Lung (tissue), 12 donors: ENCODE results near the gene PRTFDC1. TPM values are rescaled to one million over a fixed set of nuclear protein-coding genes. Genes with fewer than 3 reads are reported as not detected.
"Not testable (repeated sequence)": the region's sequence is repeated elsewhere in the genome, so short reads cannot be mapped to it uniquely, and the experiment has no call there.

Source experiments
- ATAC-seq: fragments of 200-7000 bp; cut with Tn5 transposase; one replicate; pipeline ENCODE4 v1.9.1; 2020; ENCODE audit warnings: moderate number of reproducible peaks; ENCODE audit not compliant: insufficient read depth, low FRiP score
- DNase-seq, 3 donors: peaks; one replicate each; pipeline ENCODE4 v3.0.0-alpha.2; 2013 to 2017
- H3K27ac ChIP-seq, 2 donors: one replicate each; pipeline ENCODE4 v1.5.1; 2013; ENCODE audit warnings: mild to moderate bottlenecking in 2 of 2, moderate library complexity in 2 of 2, control low read depth in 1 of 2, inconsistent platforms in 1 of 2, low read depth in 1 of 2, low read length in 1 of 2
- H3K27me3 ChIP-seq, 3 donors: one replicate each; pipeline ENCODE4 v1.5.1; 2013; ENCODE audit warnings: low read length in 2 of 3; ENCODE audit not compliant: control insufficient read depth in 3 of 3, insufficient read depth in 3 of 3
- H3K36me3 ChIP-seq, 4 donors: one replicate each; pipeline ENCODE4 v1.5.1; 2013; ENCODE audit warnings: low read length in 4 of 4, mild to moderate bottlenecking in 1 of 4, moderate library complexity in 1 of 4; ENCODE audit not compliant: control insufficient read depth in 4 of 4, insufficient read depth in 4 of 4
- H3K4me1 ChIP-seq, 5 donors: one replicate each; pipeline ENCODE4 v1.5.1; 2013; ENCODE audit warnings: low read length in 5 of 5, mild to moderate bottlenecking in 2 of 5, moderate library complexity in 1 of 5; ENCODE audit not compliant: control insufficient read depth in 5 of 5, insufficient read depth in 5 of 5
- H3K4me3 ChIP-seq: one replicate; pipeline ENCODE4 v1.5.1; 2013; ENCODE audit warnings: mild to moderate bottlenecking, control low read depth, moderate library complexity
- H3K9ac ChIP-seq, 2 donors: one replicate each; pipeline ENCODE4 v1.5.1; 2013; ENCODE audit warnings: low read length in 2 of 2, control low read depth in 1 of 2; ENCODE audit not compliant: insufficient read depth in 1 of 2
- H3K9me3 ChIP-seq, 4 donors: one replicate each; pipeline ENCODE4 v1.5.1; 2013; ENCODE audit warnings: low read length in 3 of 4, mild to moderate bottlenecking in 1 of 4, moderate library complexity in 1 of 4; ENCODE audit not compliant: control insufficient read depth in 4 of 4, insufficient read depth in 3 of 4
- WGBS, 2 donors: extraction: QIAGEN DNeasy Blood & Tissue Kit; methylation state at CpG; one replicate each; pipeline ENCODE4 v1.1.7; 2013; 5-methylcytosine and 5-hydroxymethylcytosine counted together
- polyA plus RNA-seq, 2 donors: library from polyadenylated mRNA; stranded (reverse); fragments of 200-250 nt; gene quantifications; one replicate each; pipeline ENCODE4 v1.2.1, GENCODE V29; 2013
- total RNA-seq, 2 donors: library from RNA; depleted of rRNA in 1 of 2; stranded (reverse); fragments of >200 nt in 1 of 2; gene quantifications; one replicate each; pipeline ENCODE4 v1.2.1, GENCODE V29; 2014 to 2021
- TF ChIP-seq, protein P1 (sequence below): IDR thresholded peaks from 2 replicates; pipeline ENCODE4 v1.5.1; 2012; ENCODE audit warnings: mild to moderate bottlenecking; ENCODE audit errors: control extremely low read depth, extremely low read depth
- donor health status: control.
- donor health status: control.
- donor health status: Bipolar disorder and iron deficiency.
- donor health status: healthy.
- donor health status: DM: yes; HTN: yes; CAD: no.

PRTFDC1 gene
- total and polyA plus RNA-seq, 4 donors, result 1.6 to 12.5 (median 3.1) TPM

DNA sequence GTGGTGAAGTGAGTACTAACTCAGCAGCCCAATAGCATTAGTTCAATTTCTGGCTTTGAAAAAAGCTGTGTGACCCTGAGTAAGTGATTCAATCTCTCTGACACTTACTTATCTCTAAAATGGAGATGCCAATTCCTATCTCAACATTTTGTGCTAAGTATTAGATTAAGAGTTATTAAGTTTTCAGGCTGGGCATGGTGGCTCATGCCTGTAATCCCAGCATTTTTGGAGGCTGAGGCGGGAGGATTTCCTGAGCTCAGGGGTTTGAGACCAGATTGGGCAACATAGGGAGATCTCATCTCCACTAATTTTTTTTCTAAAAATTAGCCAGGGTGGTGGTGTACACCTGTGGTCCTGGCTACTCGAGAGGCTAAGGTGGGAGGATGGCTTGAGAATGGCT is 109.5 kb downstream of the PRTFDC1 start:
- H3K27ac ChIP-seq, result no peak overlapping the region
- H3K9me3 ChIP-seq, result no peaks in the 10 kb centered on the region
- no peak overlapping the region for H3K9ac ChIP-seq
- no peak overlapping the region for H3K4me3 ChIP-seq
- WGBS, 2 donors, result 45 to 63% methylated on average over 2 of the region's 2 CpGs
- H3K4me1 ChIP-seq, result peaks cover 0 to 4% (median 0%) of the 10 kb centered on the region in 5 donors
- TF ChIP-seq, protein P1, sequence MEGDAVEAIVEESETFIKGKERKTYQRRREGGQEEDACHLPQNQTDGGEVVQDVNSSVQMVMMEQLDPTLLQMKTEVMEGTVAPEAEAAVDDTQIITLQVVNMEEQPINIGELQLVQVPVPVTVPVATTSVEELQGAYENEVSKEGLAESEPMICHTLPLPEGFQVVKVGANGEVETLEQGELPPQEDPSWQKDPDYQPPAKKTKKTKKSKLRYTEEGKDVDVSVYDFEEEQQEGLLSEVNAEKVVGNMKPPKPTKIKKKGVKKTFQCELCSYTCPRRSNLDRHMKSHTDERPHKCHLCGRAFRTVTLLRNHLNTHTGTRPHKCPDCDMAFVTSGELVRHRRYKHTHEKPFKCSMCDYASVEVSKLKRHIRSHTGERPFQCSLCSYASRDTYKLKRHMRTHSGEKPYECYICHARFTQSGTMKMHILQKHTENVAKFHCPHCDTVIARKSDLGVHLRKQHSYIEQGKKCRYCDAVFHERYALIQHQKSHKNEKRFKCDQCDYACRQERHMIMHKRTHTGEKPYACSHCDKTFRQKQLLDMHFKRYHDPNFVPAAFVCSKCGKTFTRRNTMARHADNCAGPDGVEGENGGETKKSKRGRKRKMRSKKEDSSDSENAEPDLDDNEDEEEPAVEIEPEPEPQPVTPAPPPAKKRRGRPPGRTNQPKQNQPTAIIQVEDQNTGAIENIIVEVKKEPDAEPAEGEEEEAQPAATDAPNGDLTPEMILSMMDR, result no peak
- DNase-seq (no peak), ATAC-seq (no peak)
- no peaks in the 10 kb centered on the region for H3K27me3 ChIP-seq
- no peaks in the 10 kb centered on the region for H3K36me3 ChIP-seq

DNA sequence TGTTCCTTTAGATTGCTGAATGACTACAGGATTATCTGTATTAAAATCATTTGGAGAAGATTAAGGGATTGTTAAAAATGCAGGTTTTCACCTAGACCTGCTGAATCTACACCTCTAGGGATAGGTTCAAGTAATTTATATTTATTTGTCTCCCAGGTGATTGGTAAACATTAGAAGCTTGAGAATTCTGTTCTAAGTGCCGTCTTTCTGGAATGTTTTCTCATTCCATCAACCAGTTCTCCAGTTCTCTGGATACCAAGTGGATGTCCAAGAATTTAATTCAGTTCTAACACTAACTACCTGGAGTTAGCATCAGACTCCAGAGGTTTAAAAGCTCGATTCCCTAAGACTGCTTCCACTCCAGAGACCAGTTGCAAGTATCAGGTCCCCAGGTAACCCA is 110.9 kb downstream of the PRTFDC1 start:
- Histone ChIP-seq H3K4me1 (no peaks in the 10 kb centered on the region), H3K9me3 (no peaks in the 10 kb centered on the region), H3K27ac (no peak overlapping the region), H3K36me3 (no peaks in the 10 kb centered on the region), H3K4me3 (no peak overlapping the region), H3K9ac (no peak overlapping the region), H3K27me3 (no peaks in the 10 kb centered on the region)
- WGBS, 2 donors, result 72 to 83% methylated on average over 2 of the region's 2 CpGs
- ATAC-seq (no peak), DNase-seq (no peak)
- TF ChIP-seq, protein P1, result no peak

DNA sequence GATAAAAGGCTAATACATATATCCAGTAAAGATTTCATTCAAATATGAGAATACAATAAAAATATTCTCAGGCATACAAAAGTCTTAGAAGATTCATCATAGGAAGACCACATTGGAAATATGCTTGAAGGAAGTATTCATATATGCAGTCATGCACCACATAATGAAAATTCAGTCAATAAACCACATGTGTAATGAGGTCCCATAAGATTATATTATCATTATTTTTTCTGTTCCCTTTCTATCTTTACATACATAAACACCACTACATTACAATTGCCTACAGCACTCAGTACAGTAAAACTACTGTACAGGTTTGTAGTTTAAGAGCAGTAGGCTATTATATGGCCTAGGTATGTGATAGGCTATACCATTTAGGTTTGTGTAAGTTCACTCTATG is 111.6 kb downstream of the PRTFDC1 start:
- TF ChIP-seq, protein P1, result no peak
- no peak for ATAC-seq
- Histone ChIP-seq H3K9me3 (no peaks in the 10 kb centered on the region), H3K27ac (no peak overlapping the region), H3K9ac (no peak overlapping the region), H3K36me3 (no peaks in the 10 kb centered on the region), H3K4me3 (no peak overlapping the region), H3K27me3 (no peaks in the 10 kb centered on the region), H3K4me1 (no peaks in the 10 kb centered on the region)
- DNase-seq, result no peak

DNA sequence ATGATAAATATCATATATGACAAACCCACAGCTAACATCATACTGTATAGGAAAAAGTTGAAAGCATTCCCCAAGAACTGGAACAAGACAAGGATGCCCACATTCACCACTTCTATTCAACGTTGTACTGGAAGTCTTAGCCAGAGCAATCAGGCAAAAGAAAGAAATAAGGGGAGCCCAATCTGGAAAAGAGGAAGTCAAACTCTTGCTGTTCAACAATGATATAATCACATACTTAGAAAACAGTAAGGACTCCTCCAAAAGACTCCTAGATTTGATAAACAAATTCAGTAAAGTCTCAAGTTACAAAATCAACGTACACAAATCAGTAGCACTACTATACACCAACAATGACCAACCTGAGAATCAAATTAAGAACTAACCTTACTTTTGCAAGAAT is 114.6 kb downstream of the PRTFDC1 start:
- not testable (repeated sequence) for H3K4me1 ChIP-seq, H3K9me3 ChIP-seq, H3K36me3 ChIP-seq, H3K9ac ChIP-seq, ATAC-seq, DNase-seq, H3K27me3 ChIP-seq, H3K4me3 ChIP-seq, H3K27ac ChIP-seq
- 65 to 78% methylated on average over 2 of the region's 2 CpGs for WGBS, 2 donors
